Mammary epithelial cell (primary cell): ENCODE measurements around the gene PCDHB11.
"Not testable (repeated sequence)": the region's sequence is repeated elsewhere in the genome, so short reads cannot be mapped to it uniquely, and the experiment has no call there.

Experiments
- EZH2 ChIP-seq: IDR thresholded peaks from 2 replicates; pipeline ENCODE4 v1.6.1; 2012; ENCODE audit warnings: low read length, inconsistent platforms, borderline replicate concordance
- TF ChIP-seq, protein P1 (sequence below), 2 donors: IDR thresholded peaks in 1 of 2; conservative IDR thresholded peaks in 1 of 2; 2 replicates each; pipeline ENCODE4 v1.5.1; 2011 to 2012; ENCODE audit warnings: inconsistent platforms in 2 of 2, low read length in 2 of 2, mild to moderate bottlenecking in 2 of 2, control low read depth in 1 of 2, low read depth in 1 of 2; ENCODE audit not compliant: insufficient read depth in 1 of 2; ENCODE audit errors: extremely low read depth in 1 of 2

DNA sequence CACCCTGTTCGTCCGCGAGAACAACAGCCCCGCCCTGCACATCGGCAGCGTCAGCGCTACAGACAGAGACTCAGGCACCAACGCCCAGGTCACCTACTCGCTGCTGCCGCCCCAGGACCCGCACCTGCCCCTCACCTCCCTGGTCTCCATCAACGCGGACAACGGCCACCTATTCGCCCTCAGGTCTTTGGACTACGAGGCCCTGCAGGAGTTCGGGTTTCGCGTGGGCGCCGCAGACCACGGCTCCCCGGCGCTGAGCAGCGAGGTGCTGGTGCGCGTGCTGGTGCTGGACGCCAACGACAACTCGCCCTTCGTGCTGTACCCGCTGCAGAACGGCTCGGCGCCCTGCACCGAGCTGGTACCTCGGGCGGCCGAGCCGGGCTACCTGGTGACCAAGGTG is 36.5 kb downstream of the PCDHB11 start:
- TF ChIP-seq, protein P1, sequence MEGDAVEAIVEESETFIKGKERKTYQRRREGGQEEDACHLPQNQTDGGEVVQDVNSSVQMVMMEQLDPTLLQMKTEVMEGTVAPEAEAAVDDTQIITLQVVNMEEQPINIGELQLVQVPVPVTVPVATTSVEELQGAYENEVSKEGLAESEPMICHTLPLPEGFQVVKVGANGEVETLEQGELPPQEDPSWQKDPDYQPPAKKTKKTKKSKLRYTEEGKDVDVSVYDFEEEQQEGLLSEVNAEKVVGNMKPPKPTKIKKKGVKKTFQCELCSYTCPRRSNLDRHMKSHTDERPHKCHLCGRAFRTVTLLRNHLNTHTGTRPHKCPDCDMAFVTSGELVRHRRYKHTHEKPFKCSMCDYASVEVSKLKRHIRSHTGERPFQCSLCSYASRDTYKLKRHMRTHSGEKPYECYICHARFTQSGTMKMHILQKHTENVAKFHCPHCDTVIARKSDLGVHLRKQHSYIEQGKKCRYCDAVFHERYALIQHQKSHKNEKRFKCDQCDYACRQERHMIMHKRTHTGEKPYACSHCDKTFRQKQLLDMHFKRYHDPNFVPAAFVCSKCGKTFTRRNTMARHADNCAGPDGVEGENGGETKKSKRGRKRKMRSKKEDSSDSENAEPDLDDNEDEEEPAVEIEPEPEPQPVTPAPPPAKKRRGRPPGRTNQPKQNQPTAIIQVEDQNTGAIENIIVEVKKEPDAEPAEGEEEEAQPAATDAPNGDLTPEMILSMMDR (conservative IDR thresholded peaks at IDR 0.05 in 1 of 2, IDR thresholded peaks at IDR 0.05 in 1 of 2; ENCODE audit: extremely low read depth in 1 of 2, insufficient read depth in 1 of 2, low read depth in 1 of 2, low read length in 2 of 2), result not testable (repeated sequence)
- not testable (repeated sequence) for TF ChIP-seq EZH2
